HUDEP-2 (cell line): ENCODE measurements around the gene TENM4.
"Not testable (repeated sequence)": the region's sequence is repeated elsewhere in the genome, so short reads cannot be mapped to it uniquely, and the experiment has no call there.

Experiments
- DNase-seq, 76 experiments: peaks; one replicate each; lab custom pipeline; 2025; ENCODE audit not compliant: unreplicated experiment in 76 of 76; lab: John Stamatoyannopoulos, UW

The TENM4 gene

GRCh38 chr11:78834886-78835285 lies 605.9 kb downstream of the TENM4 start:
- DNase-seq: no peak

- DNase-seq: no peak
Measured at GRCh38 chr11:78833237-78833636, 607.6 kb downstream of the TENM4 start.

- DNase-seq: no peak
Measured at GRCh38 chr11:78832226-78832947, 608.4 kb downstream of the TENM4 start.

GRCh38 chr11:78831571-78831970 lies 609.3 kb downstream of the TENM4 start:
- DNase-seq: no peak

- no peak for DNase-seq
Measured at GRCh38 chr11:78830277-78830819, 610.5 kb downstream of the TENM4 start.

GRCh38 chr11:78829146-78829545 lies 611.7 kb downstream of the TENM4 start:
- no peak for DNase-seq

GRCh38 chr11:78828676-78829075 lies 612.2 kb downstream of the TENM4 start:
- no peak for DNase-seq

GRCh38 chr11:78827291-78827690 lies 613.5 kb downstream of the TENM4 start:
- not testable (repeated sequence) for DNase-seq

- DNase-seq: no peak
Measured at GRCh38 chr11:78825591-78826020, 615.2 kb downstream of the TENM4 start.

- DNase-seq: no peak
Measured at GRCh38 chr11:78823588-78823987, 617.2 kb downstream of the TENM4 start.

- no peak for DNase-seq
Measured at GRCh38 chr11:78822931-78823423, 617.9 kb downstream of the TENM4 start.

GRCh38 chr11:78821371-78822306 lies 619.2 kb downstream of the TENM4 start:
- DNase-seq: no peak

- no peak for DNase-seq
Measured at GRCh38 chr11:78820741-78821140, 620.1 kb downstream of the TENM4 start.

- DNase-seq: no peak
Measured at GRCh38 chr11:78818201-78818600, 622.6 kb downstream of the TENM4 start.

- DNase-seq: no peak
Measured at GRCh38 chr11:78815831-78816230, 625.0 kb downstream of the TENM4 start.

- no peak for DNase-seq
Measured at GRCh38 chr11:78812513-78813293, 628.1 kb downstream of the TENM4 start.

- DNase-seq: no peak
Measured at GRCh38 chr11:78810559-78811009, 630.2 kb downstream of the TENM4 start.

GRCh38 chr11:78809931-78810541 lies 630.8 kb downstream of the TENM4 start:
- no peak for DNase-seq

GRCh38 chr11:78808923-78809322 lies 631.9 kb downstream of the TENM4 start:
- DNase-seq: no peak

- DNase-seq: no peak
Measured at GRCh38 chr11:78807351-78807750, 633.5 kb downstream of the TENM4 start.
